NCI-H2107 (cell line): ENCODE measurements around the gene RNFT2.
"Not testable (repeated sequence)": the region's sequence is repeated elsewhere in the genome, so short reads cannot be mapped to it uniquely, and the experiment has no call there.

ENCODE experiments used
- DNase-seq: peaks from one replicate; lab custom pipeline; 2025; lab: John Stamatoyannopoulos, UW

The RNFT2 gene

GRCh38 chr12:116794725-116795124 is 56.6 kb downstream of the RNFT2 start:
- no peak for DNase-seq

- no peak for DNase-seq
Measured at GRCh38 chr12:116797885-116798284, 59.8 kb downstream of the RNFT2 start.

GRCh38 chr12:116798719-116799118 is 60.6 kb downstream of the RNFT2 start:
- no peak for DNase-seq

- DNase-seq: no peak
Measured at GRCh38 chr12:116799955-116800354, 61.8 kb downstream of the RNFT2 start.

GRCh38 chr12:116800918-116801317 is 62.8 kb downstream of the RNFT2 start:
- DNase-seq: no peak

GRCh38 chr12:116802018-116802417 is 63.9 kb downstream of the RNFT2 start:
- DNase-seq: no peak

GRCh38 chr12:116803013-116803736 is 65.1 kb downstream of the RNFT2 start:
- no peak for DNase-seq

- no peak for DNase-seq
Measured at GRCh38 chr12:116804051-116804450, 65.9 kb downstream of the RNFT2 start.

GRCh38 chr12:116806845-116807440 is 68.8 kb downstream of the RNFT2 start:
- no peak for DNase-seq

- no peak for DNase-seq
Measured at GRCh38 chr12:116807546-116807945, 69.4 kb downstream of the RNFT2 start.

GRCh38 chr12:116808113-116809105 is 70.3 kb downstream of the RNFT2 start:
- DNase-seq: no peak

- DNase-seq: no peak
Measured at GRCh38 chr12:116812238-116812637, 74.1 kb downstream of the RNFT2 start.

- DNase-seq: no peak
Measured at GRCh38 chr12:116813271-116814041, 75.3 kb downstream of the RNFT2 start.

- not testable (repeated sequence) for DNase-seq
Measured at GRCh38 chr12:116814766-116815165, 76.7 kb downstream of the RNFT2 start.

GRCh38 chr12:116818341-116818856 is 80.3 kb downstream of the RNFT2 start:
- no peak for DNase-seq

GRCh38 chr12:116818948-116819832 is 81.1 kb downstream of the RNFT2 start:
- peak; percentile 94 for DNase-seq

GRCh38 chr12:116820064-116820656 is 82.0 kb downstream of the RNFT2 start:
- DNase-seq: no peak

- no peak for DNase-seq
Measured at GRCh38 chr12:116821291-116821690, 83.2 kb downstream of the RNFT2 start.

GRCh38 chr12:116827432-116827831 is 89.3 kb downstream of the RNFT2 start:
- no peak for DNase-seq

- no peak for DNase-seq
Measured at GRCh38 chr12:116832353-116832752, 94.2 kb downstream of the RNFT2 start.
